ENCODE results near the gene NDC80. TPM values are rescaled to one million over a fixed set of nuclear protein-coding genes. Genes with fewer than 3 reads are reported as not detected.
A peak's percentile ranks its signal among the peaks of the same experiment; 100 is the strongest.

NDC80 gene
- total and polyA plus RNA-seq, 4 experiments from 2014 or later, result 2.1 to 6.4 (median 5.0) TPM

- H3K4me3 Mint-ChIP-seq, result no peak overlapping the region
- peaks cover 0 to 11% of the 10 kb centered on the region in 2 donors for H3K36me3 Mint-ChIP-seq
- peak overlapping the region in 1 of 7 donors; percentile 18 for H3K27ac Mint-ChIP-seq
- no peak overlapping the region for H3K27ac ChIP-seq (ENCODE audit: low read depth, low read length)
- no peaks in the 10 kb centered on the region for H3K27me3 Mint-ChIP-seq
- intact Hi-C loops (cut with micrococcal nuclease), result loop anchor here (10.0 kb wide), 1 partner anchor 793 kb away; no protein-coding TSS in a partner anchor
- H3K4me1 ChIP-seq (ENCODE audit: insufficient read depth, low read length), result peaks cover 12% of the 10 kb centered on the region
- H3K9me3 Mint-ChIP-seq, result no peaks in the 10 kb centered on the region
- ChIA-PET POLR2A (ENCODE audit: partially characterized antibody) (interaction anchor here (0.9 to 6.6 kb wide), 2 partner anchors 13 to 46 kb away, joined by 3 to 101 read pairs; no protein-coding TSS in a partner anchor), CTCF (ENCODE audit: partially characterized antibody) (no interaction called here)
- no peaks in the 10 kb centered on the region for H3K36me3 ChIP-seq (ENCODE audit: insufficient read depth, low read length)
- H3K9me3 ChIP-seq (ENCODE audit: control insufficient read depth in 1 of 2, low read length in 2 of 2), result no peaks in the 10 kb centered on the region
- no peaks in the 10 kb centered on the region for H3K27me3 ChIP-seq (ENCODE audit: insufficient read depth, low read length)
- H3K4me3 ChIP-seq (ENCODE audit: low read length in 2 of 2), result no peak overlapping the region
- no peak for DNase-seq
- peaks cover 6 to 21% (median 15%) of the 10 kb centered on the region in 4 donors for H3K4me1 Mint-ChIP-seq
Measured at GRCh38 chr18:2651981-2652380, 80.6 kb downstream of the NDC80 start.

GRCh38 chr18:2653467-2653866, 82.1 kb downstream of the NDC80 start:
- H3K27ac Mint-ChIP-seq, result peak overlapping the region; percentile 37 to 99 (median 70)
- intact Hi-C loops (cut with micrococcal nuclease), result loop anchor here (10.0 kb wide), 1 partner anchor 791 kb away; no protein-coding TSS in a partner anchor
- peaks cover 9% of the 10 kb centered on the region for H3K4me1 ChIP-seq (ENCODE audit: insufficient read depth, low read length)

GRCh38 chr18:2654169-2654927, 83.0 kb downstream of the NDC80 start:
- peaks cover 14 to 34% (median 22%) of the 10 kb centered on the region in 4 donors for H3K4me1 Mint-ChIP-seq
- H3K9me3 ChIP-seq (ENCODE audit: control insufficient read depth in 1 of 2, low read length in 2 of 2), result no peaks in the 10 kb centered on the region
- peak overlapping the region; percentile 89 to 99 (median 94) for H3K4me3 Mint-ChIP-seq
- DNase-seq, result no peak
- H3K36me3 ChIP-seq (ENCODE audit: insufficient read depth, low read length), result no peaks in the 10 kb centered on the region
- intact Hi-C loops (cut with micrococcal nuclease), result loop anchor here (1.0 to 10.0 kb wide), 2 partner anchors 107 to 790 kb away; no protein-coding TSS in a partner anchor
- peak overlapping the region; percentile 1 to 85 for H3K4me3 ChIP-seq (ENCODE audit: low read length in 2 of 2)
- H3K27me3 ChIP-seq (ENCODE audit: insufficient read depth, low read length), result no peaks in the 10 kb centered on the region
- peak overlapping the region; percentile 99 for H3K27ac ChIP-seq (ENCODE audit: low read depth, low read length)
- ChIA-PET POLR2A (ENCODE audit: partially characterized antibody) (interaction anchor here (0.6 to 6.6 kb wide), 24 partner anchors 11 to 593 kb away, joined by 3 to 698 read pairs (median 12); partner anchors contain the start of genes METTL4, MYL12A and NDC80), CTCF (ENCODE audit: partially characterized antibody) (interaction anchor here (1.1 to 5.5 kb wide), 5 partner anchors 9 to 83 kb away, joined by 4 to 75 read pairs (median 9); partner anchors contain the start of genes METTL4 and NDC80)
- H3K27me3 Mint-ChIP-seq, result no peaks in the 10 kb centered on the region
- peaks cover 3 to 27% of the 10 kb centered on the region in 2 donors for H3K36me3 Mint-ChIP-seq
- H3K27ac Mint-ChIP-seq, result peak overlapping the region; percentile 93 to 99 (median 98)
- H3K4me1 ChIP-seq (ENCODE audit: insufficient read depth, low read length), result peaks cover 15% of the 10 kb centered on the region
- H3K9me3 Mint-ChIP-seq, result no peaks in the 10 kb centered on the region

More at GRCh38 chr18:2653467-2653866, 82.1 kb downstream of the NDC80 start:
- peak overlapping the region in 3 of 8 donors; percentile 25 to 49 (median 34) for H3K4me3 Mint-ChIP-seq
- H3K36me3 Mint-ChIP-seq, result peaks cover 0 to 23% of the 10 kb centered on the region in 2 donors
- H3K9me3 ChIP-seq (ENCODE audit: control insufficient read depth in 1 of 2, low read length in 2 of 2), result no peaks in the 10 kb centered on the region
- no peak overlapping the region for H3K27ac ChIP-seq (ENCODE audit: low read depth, low read length)
- peaks cover 10 to 28% (median 19%) of the 10 kb centered on the region in 4 donors for H3K4me1 Mint-ChIP-seq
- CTCF ChIA-PET (ENCODE audit: partially characterized antibody), result interaction anchor here (1.1 to 1.8 kb wide), 3 partner anchors 8 to 16 kb away, joined by 4 to 6 read pairs (median 5); no protein-coding TSS in a partner anchor
- no peaks in the 10 kb centered on the region for H3K9me3 Mint-ChIP-seq
- H3K27me3 ChIP-seq (ENCODE audit: insufficient read depth, low read length), result no peaks in the 10 kb centered on the region
- no peak for DNase-seq
- no peak overlapping the region for H3K4me3 ChIP-seq (ENCODE audit: low read length in 2 of 2)
- POLR2A ChIA-PET (ENCODE audit: partially characterized antibody), result interaction anchor here (0.7 to 6.6 kb wide), 7 partner anchors 8 to 82 kb away, joined by 3 to 101 read pairs (median 4); partner anchors contain the start of genes METTL4 and NDC80
- H3K36me3 ChIP-seq (ENCODE audit: insufficient read depth, low read length), result no peaks in the 10 kb centered on the region
- no peaks in the 10 kb centered on the region for H3K27me3 Mint-ChIP-seq

GRCh38 chr18:2654928-2655177, 83.5 kb downstream of the NDC80 start:
- peak; percentile 82 to 87 (median 87) for DNase-seq
- peak overlapping the region; percentile 99 for H3K27ac ChIP-seq (ENCODE audit: low read depth, low read length)
- ChIA-PET CTCF (ENCODE audit: partially characterized antibody) (interaction anchor here (0.9 to 5.5 kb wide), 4 partner anchors 15 to 84 kb away, joined by 3 to 75 read pairs (median 18); partner anchors contain the start of genes METTL4 and NDC80), POLR2A (ENCODE audit: partially characterized antibody) (interaction anchor here (0.6 to 6.3 kb wide), 21 partner anchors 11 to 593 kb away, joined by 3 to 698 read pairs (median 15); partner anchors contain the start of genes METTL4, MYL12A and NDC80)
- H3K9me3 ChIP-seq (ENCODE audit: control insufficient read depth in 1 of 2, low read length in 2 of 2), result no peaks in the 10 kb centered on the region
- peak overlapping the region; percentile 1 to 85 for H3K4me3 ChIP-seq (ENCODE audit: low read length in 2 of 2)
- H3K4me1 ChIP-seq (ENCODE audit: insufficient read depth, low read length), result peaks cover 20% of the 10 kb centered on the region
- peaks cover 6 to 31% of the 10 kb centered on the region in 2 donors for H3K36me3 Mint-ChIP-seq
- H3K4me1 Mint-ChIP-seq, result peaks cover 17 to 38% (median 26%) of the 10 kb centered on the region in 4 donors
- H3K9me3 Mint-ChIP-seq, result no peaks in the 10 kb centered on the region
- no peaks in the 10 kb centered on the region for H3K36me3 ChIP-seq (ENCODE audit: insufficient read depth, low read length)
- intact Hi-C loops (cut with micrococcal nuclease), result loop anchor here (1.0 to 10.0 kb wide), 9 partner anchors 14 to 790 kb away; partner anchors contain the start of genes LPIN2, METTL4 and NDC80
- no peaks in the 10 kb centered on the region for H3K27me3 ChIP-seq (ENCODE audit: insufficient read depth, low read length)
- H3K27ac Mint-ChIP-seq, result peak overlapping the region; percentile 93 to 99 (median 98)
- H3K4me3 Mint-ChIP-seq, result peak overlapping the region; percentile 89 to 99 (median 94)
- no peaks in the 10 kb centered on the region for H3K27me3 Mint-ChIP-seq

GRCh38 chr18:2655178-2655953, 84.0 kb downstream of the NDC80 start, which contains the start of gene SMCHD1:
Gene SMCHD1 (plus strand): TSS chr18:2655726. CDS start chr18:2656076, 350 bp downstream.
- intact Hi-C loops (cut with micrococcal nuclease), result loop anchor here (1.0 to 10.0 kb wide), 8 partner anchors 14 to 789 kb away; partner anchors contain the start of genes LPIN2, METTL4 and NDC80
- DNase-seq, result peak; percentile 88 to 92 (median 90)
- Histone ChIP-seq H3K4me1 (ENCODE audit: insufficient read depth, low read length) (peaks cover 23% of the 10 kb centered on the region), H3K27me3 (ENCODE audit: insufficient read depth, low read length) (no peaks in the 10 kb centered on the region), H3K9me3 (ENCODE audit: control insufficient read depth in 1 of 2, low read length in 2 of 2) (no peaks in the 10 kb centered on the region), H3K4me3 (ENCODE audit: low read length in 2 of 2) (peak within 1 kb of the TSS; percentile 66 to 98), H3K27ac (ENCODE audit: low read depth, low read length) (peak within 1 kb of the TSS; percentile 99), H3K36me3 (ENCODE audit: insufficient read depth, low read length) (no peaks in the 10 kb centered on the region)
- H3K27ac Mint-ChIP-seq, result peak within 1 kb of the TSS; percentile 93 to 99 (median 98)
- H3K27me3 Mint-ChIP-seq, result no peaks in the 10 kb centered on the region
- peaks cover 6 to 31% of the 10 kb centered on the region in 2 donors for H3K36me3 Mint-ChIP-seq
- peaks cover 17 to 38% (median 27%) of the 10 kb centered on the region in 4 donors for H3K4me1 Mint-ChIP-seq
- peak within 1 kb of the TSS; percentile 89 to 99 (median 98) for H3K4me3 Mint-ChIP-seq
- POLR2A ChIA-PET (ENCODE audit: partially characterized antibody), result interaction anchor here (0.6 to 6.3 kb wide), 40 partner anchors 10 to 594 kb away, joined by 3 to 698 read pairs (median 6); partner anchors contain the start of genes METTL4, MYL12A and NDC80
- no peaks in the 10 kb centered on the region for H3K9me3 Mint-ChIP-seq
- CTCF ChIA-PET (ENCODE audit: partially characterized antibody), result interaction anchor here (0.9 to 5.5 kb wide), 13 partner anchors 10 to 330 kb away, joined by 3 to 75 read pairs (median 5); partner anchors contain the start of genes METTL4 and NDC80

GRCh38 chr18:2655954-2656236, 84.5 kb downstream of the NDC80 start:
- ChIA-PET CTCF (ENCODE audit: partially characterized antibody) (interaction anchor here (1.0 to 5.5 kb wide), 14 partner anchors 11 to 330 kb away, joined by 3 to 75 read pairs (median 5); partner anchors contain the start of genes METTL4 and NDC80), POLR2A (ENCODE audit: partially characterized antibody) (interaction anchor here (0.7 to 6.3 kb wide), 36 partner anchors 10 to 593 kb away, joined by 3 to 698 read pairs (median 6); partner anchors contain the start of genes METTL4, MYL12A and NDC80)
- H3K36me3 Mint-ChIP-seq, result peaks cover 8 to 33% of the 10 kb centered on the region in 2 donors
- H3K36me3 ChIP-seq (ENCODE audit: insufficient read depth, low read length), result no peaks in the 10 kb centered on the region
- no peaks in the 10 kb centered on the region for H3K27me3 ChIP-seq (ENCODE audit: insufficient read depth, low read length)
- H3K27ac Mint-ChIP-seq, result peak overlapping the region; percentile 90 to 99 (median 96)
- no peaks in the 10 kb centered on the region for H3K9me3 ChIP-seq (ENCODE audit: control insufficient read depth in 1 of 2, low read length in 2 of 2)
- intact Hi-C loops (cut with micrococcal nuclease), result loop anchor here (1.0 to 10.0 kb wide), 8 partner anchors 15 to 789 kb away; partner anchors contain the start of genes LPIN2, METTL4 and NDC80
- peaks cover 28% of the 10 kb centered on the region for H3K4me1 ChIP-seq (ENCODE audit: insufficient read depth, low read length)
- peak overlapping the region; percentile 89 to 99 (median 98) for H3K4me3 Mint-ChIP-seq
- peaks cover 19 to 41% (median 29%) of the 10 kb centered on the region in 4 donors for H3K4me1 Mint-ChIP-seq
- H3K27me3 Mint-ChIP-seq, result no peaks in the 10 kb centered on the region
- H3K27ac ChIP-seq (ENCODE audit: low read depth, low read length), result peak overlapping the region; percentile 99
- H3K4me3 ChIP-seq (ENCODE audit: low read length in 2 of 2), result peak overlapping the region; percentile 66 to 98
- DNase-seq, result peak in 1 of 5 donors; percentile 66
- no peaks in the 10 kb centered on the region for H3K9me3 Mint-ChIP-seq

All from CD4-positive, alpha-beta memory T cell (primary cell).